Measurements from ENCODE around the gene RAB40C. TPM values are rescaled to one million over a fixed set of nuclear protein-coding genes. Genes with fewer than 3 reads are reported as not detected.
A peak's percentile ranks its signal among the peaks of the same experiment; 100 is the strongest.

RAB40C gene
- total and polyA plus RNA-seq, 10 of the 15 experiments (the other 5 are each of a cell fraction or from before 2014, with no cell fraction given) = 0.06 to 12.8 (median 4.6) TPM

DNA sequence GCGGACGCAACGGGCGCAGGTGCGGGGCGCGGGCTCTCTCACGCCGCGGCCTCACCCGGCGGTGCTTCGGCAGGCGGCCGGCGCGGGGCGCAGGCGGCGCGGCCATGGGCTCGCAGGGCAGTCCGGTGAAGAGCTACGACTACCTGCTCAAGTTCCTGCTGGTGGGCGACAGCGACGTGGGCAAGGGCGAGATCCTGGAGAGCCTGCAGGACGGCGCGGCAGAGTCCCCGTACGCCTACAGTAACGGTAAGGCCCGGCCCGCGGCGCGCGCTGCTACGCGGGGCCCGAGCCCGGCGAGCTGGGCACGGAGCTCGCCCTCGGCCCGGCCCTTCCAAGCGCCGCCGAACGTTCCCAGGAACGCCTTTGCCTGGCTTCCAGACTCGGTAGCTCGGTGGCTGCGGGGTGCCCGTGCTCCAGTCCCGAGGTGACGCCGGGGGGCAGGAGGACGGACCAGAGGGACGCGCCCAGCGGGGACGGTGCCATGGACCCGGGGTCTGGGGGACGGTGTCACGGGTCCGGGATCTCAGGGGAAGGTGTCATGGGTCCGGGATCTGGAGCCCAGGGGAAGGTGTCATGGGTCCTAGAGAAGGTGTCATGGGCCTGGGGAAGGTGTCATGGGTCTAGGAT, 435 bp downstream of the RAB40C start (continued):
- TF ChIP-seq, protein P1, sequence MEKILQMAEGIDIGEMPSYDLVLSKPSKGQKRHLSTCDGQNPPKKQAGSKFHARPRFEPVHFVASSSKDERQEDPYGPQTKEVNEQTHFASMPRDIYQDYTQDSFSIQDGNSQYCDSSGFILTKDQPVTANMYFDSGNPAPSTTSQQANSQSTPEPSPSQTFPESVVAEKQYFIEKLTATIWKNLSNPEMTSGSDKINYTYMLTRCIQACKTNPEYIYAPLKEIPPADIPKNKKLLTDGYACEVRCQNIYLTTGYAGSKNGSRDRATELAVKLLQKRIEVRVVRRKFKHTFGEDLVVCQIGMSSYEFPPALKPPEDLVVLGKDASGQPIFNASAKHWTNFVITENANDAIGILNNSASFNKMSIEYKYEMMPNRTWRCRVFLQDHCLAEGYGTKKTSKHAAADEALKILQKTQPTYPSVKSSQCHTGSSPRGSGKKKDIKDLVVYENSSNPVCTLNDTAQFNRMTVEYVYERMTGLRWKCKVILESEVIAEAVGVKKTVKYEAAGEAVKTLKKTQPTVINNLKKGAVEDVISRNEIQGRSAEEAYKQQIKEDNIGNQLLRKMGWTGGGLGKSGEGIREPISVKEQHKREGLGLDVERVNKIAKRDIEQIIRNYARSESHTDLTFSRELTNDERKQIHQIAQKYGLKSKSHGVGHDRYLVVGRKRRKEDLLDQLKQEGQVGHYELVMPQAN (conservative IDR thresholded peaks at IDR 0.05) = peak; percentile 84
- TF ChIP-seq RELA (IDR thresholded peaks at IDR 0.05; ENCODE audit: borderline replicate concordance, partially characterized antibody) (no peak), LARP7 (IDR thresholded peaks at IDR 0.05) (peak; percentile 96), SUZ12 (IDR thresholded peaks at IDR 0.05; ENCODE audit: unreplicated experiment) (no peak), BHLHE40 (IDR thresholded peaks at IDR 0.05; ENCODE audit: borderline replicate concordance in 1 of 2, low read depth in 2 of 2, low read length in 1 of 2) (peak in 1 of 2 experiments; percentile 3; a peak in 1 of 4 replicates), CHD2 (IDR thresholded peaks at IDR 0.05; ENCODE audit: borderline replicate concordance, low read depth, low read length) (no peak), ZNF622 (IDR thresholded peaks at IDR 0.05) (no peak), SPI1 (IDR thresholded peaks at IDR 0.05; ENCODE audit: borderline replicate concordance, insufficient read depth, low read depth, low read length) (no peak), POU2F2 (IDR thresholded peaks at IDR 0.05; ENCODE audit: borderline replicate concordance, low read depth, low read length) (no peak), DPF2 (IDR thresholded peaks at IDR 0.05) (peak; percentile 7), ZBED1 (IDR thresholded peaks at IDR 0.05; ENCODE audit: borderline replicate concordance) (no peak)
- TF ChIP-seq, protein P2, sequence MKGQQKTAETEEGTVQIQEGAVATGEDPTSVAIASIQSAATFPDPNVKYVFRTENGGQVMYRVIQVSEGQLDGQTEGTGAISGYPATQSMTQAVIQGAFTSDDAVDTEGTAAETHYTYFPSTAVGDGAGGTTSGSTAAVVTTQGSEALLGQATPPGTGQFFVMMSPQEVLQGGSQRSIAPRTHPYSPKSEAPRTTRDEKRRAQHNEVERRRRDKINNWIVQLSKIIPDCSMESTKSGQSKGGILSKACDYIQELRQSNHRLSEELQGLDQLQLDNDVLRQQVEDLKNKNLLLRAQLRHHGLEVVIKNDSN (IDR thresholded peaks at IDR 0.05; ENCODE audit: borderline replicate concordance, extremely low read length, insufficient read depth, low read depth, low read length) = no peak
- TF ChIP-seq, protein P3, sequence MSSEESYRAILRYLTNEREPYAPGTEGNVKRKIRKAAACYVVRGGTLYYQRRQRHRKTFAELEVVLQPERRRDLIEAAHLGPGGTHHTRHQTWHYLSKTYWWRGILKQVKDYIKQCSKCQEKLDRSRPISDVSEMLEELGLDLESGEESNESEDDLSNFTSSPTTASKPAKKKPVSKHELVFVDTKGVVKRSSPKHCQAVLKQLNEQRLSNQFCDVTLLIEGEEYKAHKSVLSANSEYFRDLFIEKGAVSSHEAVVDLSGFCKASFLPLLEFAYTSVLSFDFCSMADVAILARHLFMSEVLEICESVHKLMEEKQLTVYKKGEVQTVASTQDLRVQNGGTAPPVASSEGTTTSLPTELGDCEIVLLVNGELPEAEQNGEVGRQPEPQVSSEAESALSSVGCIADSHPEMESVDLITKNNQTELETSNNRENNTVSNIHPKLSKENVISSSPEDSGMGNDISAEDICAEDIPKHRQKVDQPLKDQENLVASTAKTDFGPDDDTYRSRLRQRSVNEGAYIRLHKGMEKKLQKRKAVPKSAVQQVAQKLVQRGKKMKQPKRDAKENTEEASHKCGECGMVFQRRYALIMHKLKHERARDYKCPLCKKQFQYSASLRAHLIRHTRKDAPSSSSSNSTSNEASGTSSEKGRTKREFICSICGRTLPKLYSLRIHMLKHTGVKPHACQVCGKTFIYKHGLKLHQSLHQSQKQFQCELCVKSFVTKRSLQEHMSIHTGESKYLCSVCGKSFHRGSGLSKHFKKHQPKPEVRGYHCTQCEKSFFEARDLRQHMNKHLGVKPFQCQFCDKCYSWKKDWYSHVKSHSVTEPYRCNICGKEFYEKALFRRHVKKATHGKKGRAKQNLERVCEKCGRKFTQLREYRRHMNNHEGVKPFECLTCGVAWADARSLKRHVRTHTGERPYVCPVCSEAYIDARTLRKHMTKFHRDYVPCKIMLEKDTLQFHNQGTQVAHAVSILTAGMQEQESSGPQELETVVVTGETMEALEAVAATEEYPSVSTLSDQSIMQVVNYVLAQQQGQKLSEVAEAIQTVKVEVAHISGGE (CRISPR knock-in tag; IDR thresholded peaks at IDR 0.05) = no peak
